DMS 273 (cell line): ENCODE data around the gene SFSWAP.
"Not testable (repeated sequence)": the region's sequence is repeated elsewhere in the genome, so short reads cannot be mapped to it uniquely, and the experiment has no call there.

Source experiments
- DNase-seq: peaks from one replicate; lab custom pipeline; 2025; ENCODE audit not compliant: unreplicated experiment; lab: John Stamatoyannopoulos, UW

Gene SFSWAP

DNA sequence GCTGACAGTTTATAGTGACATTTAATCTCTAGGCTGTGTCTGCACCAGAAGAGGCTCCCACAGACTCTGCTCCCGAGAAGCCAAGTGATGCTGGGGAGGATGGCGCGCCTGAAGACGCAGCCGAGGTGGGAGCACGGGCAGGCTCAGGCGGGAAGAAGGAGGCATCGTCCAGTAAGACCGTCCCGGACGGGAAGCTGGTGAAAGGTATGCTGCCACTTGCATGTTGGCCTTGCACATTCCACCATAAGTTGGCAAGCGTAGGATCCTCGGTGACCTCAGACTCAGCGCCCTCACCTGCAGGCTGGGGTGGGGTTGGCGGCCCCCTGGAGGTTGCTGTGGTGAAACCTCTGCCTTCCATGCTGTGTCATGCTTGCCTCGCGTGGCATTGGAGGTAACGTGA, 45.6 kb downstream of the SFSWAP start:
- DNase-seq: no peak

DNA sequence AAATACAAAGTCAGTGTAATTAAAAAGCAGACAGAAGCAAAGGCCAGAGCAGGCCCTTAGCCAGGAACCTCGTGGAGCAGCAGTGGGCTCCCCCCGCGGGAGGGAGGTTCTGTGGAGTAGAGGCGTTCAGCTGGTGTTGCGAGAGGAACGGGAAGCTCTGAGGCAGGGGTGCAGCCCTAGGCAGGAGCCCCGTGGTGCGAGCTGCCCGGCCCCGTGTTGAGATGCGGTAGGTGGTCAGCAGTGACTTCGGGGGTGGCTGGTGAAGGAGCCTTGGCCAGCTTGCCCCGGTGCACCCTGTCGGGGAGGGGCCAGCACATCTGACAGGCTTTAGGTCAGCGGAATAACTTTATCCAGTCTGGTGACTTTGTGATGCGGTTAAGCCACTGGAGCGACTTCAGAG, 46.2 kb downstream of the SFSWAP start:
- no peak for DNase-seq

DNA sequence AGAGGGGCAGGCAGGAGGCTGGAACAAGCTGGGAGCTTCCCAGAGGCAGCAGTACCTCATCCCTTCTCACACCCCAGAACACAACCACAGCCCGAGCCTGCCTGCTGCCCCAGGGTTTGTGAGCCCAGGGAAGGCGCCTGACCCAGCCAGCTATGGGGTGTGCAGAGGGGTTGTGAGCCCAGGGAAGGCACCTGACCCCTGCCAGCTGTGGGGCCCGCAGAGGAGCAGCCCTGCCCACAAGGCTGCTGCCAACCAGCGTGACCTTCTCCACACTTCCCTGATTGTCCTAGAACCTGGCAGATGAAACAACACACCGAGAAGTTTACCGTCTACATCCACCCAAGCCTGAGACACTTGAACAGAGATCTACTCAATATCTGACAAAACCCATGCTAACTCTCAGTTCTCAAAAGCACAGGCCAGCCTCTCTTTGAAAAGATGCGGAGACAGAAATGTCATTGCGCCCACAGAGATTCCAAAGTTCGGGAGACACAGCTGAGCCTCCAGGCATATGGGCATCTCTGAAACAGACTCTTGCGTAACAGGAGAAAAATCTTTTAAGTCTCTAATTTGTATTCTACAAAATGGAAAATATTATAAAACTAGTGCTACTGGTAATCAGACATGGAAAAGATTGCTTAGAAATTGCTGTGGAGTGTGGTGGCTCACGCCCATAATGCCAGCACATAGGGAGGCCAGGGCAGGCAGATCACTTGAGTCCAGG, 47.3 kb downstream of the SFSWAP start:
- DNase-seq: no peak

DNA sequence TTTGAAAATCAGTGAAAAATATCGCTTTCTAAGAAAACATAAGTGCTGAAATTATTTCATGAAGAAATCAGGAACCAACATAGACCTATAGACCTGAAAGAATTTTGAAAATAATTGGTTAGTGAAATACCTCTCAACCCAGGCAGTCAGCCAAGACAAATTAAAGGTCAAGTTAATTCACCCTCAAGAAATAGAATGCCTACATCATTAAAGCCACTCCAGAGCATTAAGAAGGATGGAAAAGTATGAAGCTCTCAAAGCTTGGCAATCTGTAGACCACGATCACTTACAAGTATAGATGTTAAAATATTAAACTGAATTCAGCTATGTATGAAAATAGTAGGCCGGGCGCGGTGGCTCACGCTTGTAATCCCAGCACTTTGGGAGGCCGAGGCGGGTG, 48.3 kb downstream of the SFSWAP start:
- no peak for DNase-seq

DNA sequence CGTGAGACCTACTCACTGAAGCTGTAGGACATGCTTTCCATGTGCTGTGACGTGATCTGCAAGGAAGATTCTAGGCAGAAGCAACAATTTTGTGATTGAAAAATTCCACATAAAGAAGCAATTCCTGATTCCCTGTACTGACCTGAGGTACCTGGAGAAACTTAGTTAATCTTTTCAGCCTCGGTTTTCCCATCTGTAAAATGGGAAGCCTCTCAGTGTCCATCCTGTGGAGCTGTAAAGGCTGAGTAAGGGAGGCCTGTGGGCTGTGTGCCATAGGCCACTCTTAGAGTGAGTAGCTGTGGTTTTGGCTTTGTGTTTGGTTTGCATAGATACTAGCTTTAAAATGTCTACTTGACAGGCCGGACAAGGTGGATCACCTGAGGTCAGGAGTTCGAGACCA, 50.7 kb downstream of the SFSWAP start:
- no peak for DNase-seq

DNA sequence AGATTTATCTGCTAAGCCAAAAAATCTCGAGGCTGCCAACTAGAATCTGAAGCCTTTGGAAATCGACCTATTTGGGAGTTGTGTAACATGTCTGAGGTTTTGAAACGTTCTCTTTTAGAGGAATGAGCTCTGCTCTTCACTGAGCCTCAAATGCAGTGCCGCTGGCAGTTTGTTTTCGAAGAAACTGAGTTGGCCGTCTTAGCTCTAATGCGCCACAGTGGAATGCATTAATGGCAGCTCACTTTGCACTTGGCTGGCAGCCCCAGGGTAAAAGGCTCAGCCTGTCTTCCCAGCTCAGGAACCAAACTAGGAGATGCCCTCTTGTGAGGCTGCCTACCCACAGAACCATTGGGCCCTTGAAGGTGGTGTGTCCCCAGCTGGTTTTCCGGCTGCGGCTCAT, 53.8 kb downstream of the SFSWAP start:
- DNase-seq: no peak

DNA sequence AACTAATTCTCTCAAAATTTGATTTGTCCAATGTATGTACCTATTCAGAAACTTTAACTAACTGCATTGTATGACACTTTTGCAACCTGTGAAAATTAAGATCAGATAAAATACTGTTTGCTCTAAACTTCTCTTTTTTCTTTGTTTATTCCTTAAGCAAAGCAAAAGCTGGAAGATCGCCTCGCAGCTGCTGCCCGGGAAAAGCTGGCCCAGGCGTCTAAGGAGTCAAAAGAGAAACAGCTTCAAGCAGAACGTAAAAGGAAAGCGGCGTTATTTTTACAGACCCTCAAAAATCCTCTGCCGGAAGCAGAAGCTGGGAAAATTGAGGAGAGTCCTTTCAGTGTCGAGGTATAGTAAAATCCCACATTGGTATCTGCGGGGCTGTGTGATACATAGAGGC, 55.1 kb downstream of the SFSWAP start:
- DNase-seq: no peak

DNA sequence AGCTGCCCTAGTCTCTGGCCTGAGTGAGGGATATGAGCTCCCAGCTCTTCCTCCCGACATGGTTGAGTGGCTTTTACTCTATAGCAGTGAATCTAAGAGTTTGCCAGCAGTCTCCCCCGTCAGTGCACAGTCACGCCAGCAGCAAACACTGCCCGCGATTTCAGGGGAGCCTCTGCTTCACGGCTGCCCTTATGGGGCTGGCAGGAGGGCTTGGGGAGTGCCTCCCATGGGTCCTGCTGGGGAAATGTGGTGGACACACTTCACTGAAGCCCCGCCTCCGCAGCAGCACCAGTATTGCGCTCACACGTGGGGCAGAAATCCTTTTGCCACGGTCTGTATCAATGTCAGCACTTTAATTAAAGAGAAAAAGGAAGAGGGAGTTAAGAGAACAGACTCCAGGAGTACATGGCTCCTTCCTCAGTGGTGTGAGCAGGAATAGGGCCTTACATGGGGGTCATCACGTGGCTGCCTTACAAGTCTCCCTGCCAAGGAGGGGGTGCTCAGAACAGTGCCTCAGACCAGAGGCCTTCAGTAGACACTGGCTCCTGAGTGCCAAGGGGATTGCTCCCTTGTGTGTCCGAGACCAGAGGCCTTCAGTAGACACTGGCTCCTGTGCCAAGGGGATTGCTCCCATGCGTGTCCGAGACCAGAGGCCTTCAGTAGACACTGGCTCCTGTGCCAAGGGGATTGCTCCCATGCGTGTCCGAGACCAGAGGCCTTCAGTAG, 55.7 kb downstream of the SFSWAP start:
- no peak for DNase-seq

DNA sequence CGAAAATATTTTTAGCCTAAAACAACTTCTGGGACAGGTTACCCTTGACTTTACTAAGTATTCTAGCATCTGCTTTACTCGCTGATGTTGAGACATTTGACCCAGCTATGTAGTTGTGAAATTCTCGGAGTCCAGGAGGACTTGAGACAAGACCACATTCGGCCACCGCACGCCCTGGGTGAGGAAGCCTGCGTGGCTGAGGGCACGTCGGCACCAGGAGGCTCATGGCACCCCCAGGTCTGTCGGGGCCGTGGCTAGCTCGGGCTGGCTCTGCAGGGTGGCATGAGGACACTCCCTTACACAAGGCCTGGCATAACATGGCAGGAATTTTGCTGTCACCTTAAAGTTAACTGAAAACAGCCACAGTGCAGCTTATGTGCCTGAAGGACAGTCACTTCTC, 59.2 kb downstream of the SFSWAP start:
- no peak for DNase-seq

DNA sequence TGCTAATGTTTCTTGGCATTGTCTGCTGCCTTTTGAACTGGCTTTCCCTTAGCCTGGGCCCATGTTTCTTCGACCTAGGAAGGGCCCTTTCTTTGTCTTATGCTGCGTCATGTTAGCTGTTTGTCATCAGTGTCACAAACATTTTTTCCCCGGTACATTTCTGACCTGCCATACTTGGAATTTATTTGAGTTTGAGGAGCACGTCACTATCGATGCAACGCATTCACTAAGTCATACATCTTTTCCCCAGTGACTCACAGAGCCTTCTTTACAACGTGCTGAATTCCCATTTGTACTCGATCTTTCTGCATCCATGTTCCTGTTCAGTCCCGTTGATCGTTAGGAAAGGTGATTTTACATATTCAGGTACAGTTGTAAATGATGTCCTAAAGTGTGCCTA, 61.1 kb downstream of the SFSWAP start:
- DNase-seq: no peak

DNA sequence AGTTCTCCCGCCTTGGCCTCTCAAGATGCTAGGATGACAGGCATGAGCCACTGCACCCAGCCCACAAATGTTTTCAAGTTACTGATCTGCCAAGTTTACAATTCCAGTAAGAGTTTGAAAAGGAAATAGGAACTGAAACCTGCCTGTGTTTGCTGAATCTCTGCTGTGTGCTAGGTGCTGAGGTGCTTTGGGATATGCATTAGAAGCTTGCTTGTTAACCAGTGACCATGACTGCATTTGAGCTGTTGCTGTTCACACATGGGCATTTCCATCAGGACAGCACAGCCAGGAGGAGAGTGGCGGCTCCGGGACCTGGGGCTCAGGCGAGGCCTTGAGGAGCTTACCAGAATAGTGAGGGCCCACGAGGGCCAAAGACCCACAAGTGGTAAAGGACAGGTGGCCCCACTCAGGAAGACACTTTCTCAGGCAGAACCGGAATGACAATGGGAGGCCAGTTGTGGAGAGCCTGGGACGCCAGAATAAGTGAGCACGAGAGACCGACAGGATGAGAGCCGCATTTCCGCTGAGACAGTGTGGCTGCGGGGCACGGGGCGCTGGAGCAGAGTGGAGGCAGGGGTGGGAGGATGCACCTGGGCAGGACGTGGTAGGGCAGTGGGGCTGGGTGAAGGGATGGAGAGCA, 62.8 kb downstream of the SFSWAP start:
- no peak for DNase-seq

DNA sequence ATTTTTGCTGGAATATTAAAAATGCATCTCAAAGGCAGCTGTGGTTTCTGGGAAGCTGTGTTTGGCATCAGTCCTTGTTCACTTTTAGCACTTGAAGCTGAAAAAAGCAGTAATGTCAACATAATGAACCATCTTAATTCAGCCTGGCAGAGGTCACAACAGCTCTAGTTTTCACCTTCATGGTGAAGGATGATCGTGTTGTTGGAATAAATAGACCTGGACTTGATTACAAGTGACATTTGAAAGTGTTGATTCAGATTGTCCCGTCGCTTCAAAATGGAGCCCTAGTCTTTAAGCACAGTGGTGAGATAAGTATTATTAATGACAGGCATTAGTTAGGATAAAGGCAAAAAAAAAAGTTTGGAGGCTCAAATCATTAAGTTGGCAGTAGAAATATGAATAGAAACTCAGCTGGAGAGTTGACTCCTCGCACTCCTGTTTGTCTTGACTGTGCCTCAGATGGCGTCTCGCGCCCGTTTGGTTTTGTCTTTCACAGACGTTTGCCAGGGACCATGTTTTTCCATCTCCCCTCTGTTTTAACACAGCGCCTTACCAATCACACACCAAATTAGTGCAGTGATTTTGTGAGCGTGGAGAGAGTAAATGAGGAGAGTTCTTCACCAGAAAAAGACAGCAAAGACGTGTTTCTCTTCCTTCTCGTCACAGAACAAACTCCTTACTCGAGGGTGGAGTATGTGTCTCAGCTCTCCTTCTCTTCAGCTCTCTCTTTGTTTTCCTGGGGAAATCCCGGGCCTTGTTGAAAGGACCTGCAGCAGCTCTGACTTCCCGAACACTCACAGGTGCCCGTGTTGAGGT, 63.9 kb downstream of the SFSWAP start:
- DNase-seq: no peak

DNA sequence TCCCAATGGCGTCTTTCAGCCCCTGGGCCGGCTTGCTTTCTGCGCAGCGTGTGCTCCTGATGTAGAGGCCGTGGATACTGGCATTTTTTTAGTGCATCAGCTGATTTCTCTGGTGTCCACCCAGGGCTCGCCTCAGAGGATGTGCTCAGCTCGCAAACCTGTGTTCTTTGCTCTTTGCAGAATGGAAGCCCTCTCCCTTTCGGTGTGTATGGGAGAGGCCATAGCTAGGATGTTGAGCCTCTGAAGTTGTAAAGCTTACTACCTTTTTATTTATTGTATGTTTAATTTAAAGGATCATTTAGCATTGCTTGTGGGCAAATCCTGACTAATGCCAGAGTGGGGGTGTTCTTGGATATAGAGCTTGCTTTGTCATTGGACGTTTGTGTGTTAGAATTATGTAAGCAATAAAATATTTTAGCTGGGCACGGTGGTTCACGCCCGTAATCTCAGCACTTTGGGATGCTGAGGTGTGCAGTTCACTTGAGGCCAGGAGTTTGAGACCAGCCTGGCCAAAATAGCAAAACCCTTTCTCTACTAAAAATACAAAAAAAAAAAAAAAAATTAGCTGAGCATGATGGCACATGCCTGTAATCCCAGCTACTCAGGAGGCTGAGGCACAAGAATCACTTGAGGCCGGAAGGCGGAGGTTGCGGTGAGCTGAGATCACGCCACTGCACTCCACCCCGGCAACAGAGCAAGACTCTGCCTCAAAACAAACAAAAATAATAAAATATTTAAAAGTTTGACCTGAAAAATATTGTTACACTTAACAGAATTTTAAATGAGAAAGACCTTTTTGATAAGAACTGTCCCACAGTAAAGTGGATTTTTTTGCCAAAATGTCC, 64.7 kb downstream of the SFSWAP start:
- no peak for DNase-seq

DNA sequence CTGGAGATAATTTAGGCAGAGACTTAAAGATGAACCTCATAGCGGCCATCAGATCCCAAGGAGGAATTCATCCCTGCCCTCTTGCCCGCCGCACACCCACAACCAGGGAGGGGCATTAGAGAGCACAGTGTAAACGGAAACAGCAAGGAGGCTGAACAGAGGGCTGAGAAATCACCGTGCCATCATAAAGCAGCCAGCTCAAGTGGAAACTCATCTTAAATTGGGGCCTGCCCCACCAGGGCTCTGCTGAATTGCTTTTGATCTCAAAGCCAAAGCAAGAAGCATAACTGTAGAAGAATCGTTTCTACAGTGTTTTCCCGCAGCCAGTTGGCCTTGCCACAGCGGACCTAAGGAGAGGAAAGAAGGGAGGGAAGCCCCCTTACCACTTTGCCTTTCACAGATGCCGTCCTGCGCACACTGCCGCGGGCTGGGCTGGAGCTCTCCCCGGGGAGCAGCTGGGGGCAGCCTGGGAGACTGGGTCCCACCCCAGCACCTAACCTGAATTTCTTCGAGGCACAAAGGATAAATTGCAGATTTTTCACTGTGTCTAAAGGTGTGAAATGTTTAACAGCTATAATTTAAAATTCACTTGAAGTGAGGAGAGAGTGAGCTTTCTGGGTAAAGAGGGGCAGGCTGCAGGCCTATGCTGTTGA, 65.5 kb downstream of the SFSWAP start:
- no peak for DNase-seq

DNA sequence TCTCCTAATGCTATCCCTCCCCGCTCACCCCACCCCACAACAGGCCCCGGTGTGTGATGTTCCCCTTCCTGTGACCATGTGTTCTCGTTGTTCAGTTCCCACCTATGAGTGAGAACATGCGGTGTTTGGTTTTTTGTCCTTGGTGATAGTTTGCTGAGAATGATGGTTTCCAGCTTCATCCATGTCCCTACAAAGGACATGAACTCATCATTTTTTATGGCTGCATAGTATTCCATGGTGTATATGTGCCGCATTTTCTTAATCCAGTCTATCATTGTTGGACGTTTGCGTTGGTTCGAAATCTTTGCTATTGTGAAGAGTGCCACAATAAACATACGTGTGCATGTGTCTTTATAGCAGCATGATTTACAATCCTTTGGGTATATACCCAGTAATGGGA, 66.4 kb downstream of the SFSWAP start:
- DNase-seq: not testable (repeated sequence)

DNA sequence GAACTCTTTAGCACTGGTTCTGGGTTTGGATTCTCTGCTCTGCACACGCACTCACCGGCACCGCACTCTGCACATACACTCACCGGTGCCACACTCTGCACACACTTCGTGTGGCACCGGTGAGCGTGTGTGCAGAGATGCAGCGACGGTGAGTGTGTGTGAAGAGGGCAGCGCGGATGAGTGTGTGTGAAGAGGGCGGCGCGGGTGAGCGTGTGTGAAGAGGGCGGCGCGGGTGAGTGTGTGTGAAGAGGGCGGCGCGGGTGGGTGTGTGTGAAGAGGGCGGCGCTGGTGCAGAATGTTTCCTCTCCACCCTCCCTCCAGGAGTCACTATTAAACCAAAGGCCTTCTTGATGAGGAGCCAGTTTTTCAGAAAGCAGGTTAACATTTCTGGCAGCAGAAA, 68.1 kb downstream of the SFSWAP start:
- DNase-seq: no peak

DNA sequence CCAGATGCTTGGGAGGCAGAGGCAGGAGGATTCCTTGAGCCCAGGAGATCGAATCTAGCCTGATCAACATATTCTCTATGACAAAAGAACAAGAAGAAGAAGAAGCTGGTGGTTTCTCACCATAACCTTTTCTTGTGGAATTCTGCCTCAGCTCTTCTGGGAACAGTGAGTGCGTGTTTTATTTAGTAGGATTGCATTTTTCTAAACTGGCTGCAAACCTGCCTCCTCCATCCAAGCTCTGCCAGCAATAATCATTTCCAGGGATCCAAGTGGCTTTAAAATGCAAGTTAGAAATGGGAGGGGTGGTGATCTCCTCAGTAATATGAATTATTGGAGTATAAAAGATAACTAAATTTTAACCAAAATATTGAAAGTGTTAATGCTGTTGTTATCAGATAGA, 71.2 kb downstream of the SFSWAP start:
- no peak for DNase-seq

DNA sequence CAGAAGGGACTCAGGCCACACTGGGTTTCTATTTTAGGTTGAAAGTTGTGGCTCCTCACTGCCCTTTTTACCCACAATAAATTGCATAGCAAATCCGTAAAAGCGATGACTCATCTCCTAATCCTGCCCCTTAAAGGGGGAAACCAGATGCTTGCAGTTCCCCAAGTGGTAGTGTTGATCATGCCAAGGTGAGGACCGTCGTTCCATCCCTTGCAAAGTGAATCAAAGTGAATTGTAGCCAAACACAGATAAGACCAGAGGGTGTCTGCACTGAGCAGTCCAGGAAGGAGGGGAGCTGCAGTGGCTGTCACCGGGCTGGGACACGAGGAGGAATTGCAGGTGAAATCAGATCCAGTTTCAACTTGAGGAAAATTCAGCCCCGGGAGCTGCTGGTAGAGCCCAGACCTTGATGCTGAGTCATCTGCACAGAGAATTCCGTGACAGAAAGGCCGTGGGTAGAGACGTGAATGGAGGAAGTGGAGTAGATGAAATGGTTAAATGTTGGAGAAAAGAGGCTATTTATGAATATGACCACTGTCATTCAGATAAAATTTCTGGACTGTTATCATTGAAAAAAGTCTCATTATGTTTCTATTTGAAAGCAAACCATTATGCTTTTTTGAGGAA, 73.1 kb downstream of the SFSWAP start:
- no peak for DNase-seq

DNA sequence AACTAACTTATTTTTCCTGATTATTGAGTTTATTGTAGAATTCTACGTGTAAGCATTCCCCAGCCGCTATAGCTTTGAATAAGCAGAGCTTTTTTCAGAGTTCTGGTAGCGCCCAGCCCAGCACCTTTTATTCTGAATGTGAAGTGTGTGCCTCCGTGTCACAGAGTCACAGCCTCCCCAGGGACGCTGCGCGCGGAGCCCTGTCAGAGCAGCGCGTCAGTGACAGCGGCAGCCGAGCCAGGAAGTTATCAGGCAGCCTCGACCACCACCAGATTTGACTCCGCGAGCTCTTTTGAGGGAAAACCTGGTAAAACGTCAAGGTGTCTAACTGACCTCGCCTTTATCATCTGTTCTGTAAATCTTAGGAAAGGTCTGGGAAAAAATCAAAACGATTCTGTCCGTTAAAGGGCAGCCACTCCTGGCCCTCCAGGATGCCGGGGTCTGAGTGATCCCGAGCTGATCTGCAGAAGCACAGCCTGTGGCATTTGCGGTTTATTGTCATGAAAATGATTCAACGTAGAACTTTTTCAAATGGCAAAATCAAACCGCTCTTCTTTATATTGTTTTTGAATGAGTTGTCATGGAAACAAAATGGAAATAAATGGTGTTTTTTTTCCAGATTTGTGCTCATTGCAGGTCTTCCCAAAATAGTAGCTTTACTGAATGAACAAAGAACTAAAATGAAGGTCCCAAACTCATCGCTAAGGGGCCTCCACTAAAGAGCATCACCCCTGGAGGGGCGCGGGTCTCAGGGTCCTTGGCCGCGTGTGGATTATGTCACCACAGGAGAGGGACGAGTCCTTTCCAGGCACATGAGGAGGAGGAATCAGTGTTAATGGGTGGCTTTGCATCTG, 74.2 kb downstream of the SFSWAP start:
- no peak for DNase-seq
